ENCODE measurements around the gene NBEAL2.

Gene NBEAL2

DNA sequence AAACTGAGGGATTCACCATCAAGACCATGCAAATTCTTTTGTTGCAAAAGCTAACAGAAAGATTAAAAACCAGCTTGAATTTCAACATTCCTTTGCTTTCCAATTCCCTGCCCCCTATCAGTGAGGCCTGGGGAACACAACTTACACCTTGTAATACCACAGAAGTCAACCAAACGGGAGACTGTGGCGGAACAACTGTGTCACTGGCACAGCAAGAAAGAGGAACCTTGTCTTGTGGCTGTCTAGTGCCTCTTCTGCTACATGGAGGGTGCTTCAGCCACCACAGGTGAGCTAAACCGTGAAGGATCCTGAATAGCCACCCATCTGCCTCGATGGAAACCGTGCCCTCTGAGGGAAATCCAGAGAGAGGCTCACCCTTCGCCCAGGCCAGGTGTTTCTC, 14.3 kb upstream of the NBEAL2 start:
- DNase-seq, result no peak

GRCh38 chr3:46966811-46967210, 12.7 kb upstream of the NBEAL2 start:
- DNase-seq, result no peak

DNA sequence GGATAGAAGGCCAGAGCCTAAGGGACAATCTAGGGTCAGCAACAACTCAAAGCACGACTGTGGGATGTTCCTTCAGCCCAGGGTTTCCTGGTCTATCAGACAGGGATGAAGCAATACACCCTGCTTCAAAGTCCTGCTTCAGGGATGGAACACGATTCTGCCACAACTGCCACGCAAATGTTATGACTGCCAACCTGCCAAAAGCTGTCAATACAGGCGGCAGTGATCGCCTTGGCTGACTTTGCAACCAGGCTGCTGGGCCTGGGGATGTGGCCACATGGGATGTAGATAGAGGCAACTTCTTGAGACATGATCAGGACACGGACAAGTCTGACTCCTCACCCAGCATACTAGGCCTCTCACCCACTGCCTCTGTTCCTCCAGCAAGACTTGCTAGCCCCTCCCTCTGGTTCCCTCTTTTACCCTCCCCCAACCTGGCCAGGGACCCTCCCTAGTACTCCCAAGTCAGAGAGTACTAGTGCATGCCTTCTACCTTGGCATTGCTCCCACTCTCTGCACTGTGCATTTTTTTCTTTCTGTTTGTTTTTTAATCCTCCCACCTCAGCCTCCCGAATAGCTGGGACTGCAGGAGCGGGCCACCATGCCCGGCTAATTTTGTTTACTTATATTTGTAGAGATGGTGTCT, 10.6 kb upstream of the NBEAL2 start:
- DNase-seq, result no peak

DNA sequence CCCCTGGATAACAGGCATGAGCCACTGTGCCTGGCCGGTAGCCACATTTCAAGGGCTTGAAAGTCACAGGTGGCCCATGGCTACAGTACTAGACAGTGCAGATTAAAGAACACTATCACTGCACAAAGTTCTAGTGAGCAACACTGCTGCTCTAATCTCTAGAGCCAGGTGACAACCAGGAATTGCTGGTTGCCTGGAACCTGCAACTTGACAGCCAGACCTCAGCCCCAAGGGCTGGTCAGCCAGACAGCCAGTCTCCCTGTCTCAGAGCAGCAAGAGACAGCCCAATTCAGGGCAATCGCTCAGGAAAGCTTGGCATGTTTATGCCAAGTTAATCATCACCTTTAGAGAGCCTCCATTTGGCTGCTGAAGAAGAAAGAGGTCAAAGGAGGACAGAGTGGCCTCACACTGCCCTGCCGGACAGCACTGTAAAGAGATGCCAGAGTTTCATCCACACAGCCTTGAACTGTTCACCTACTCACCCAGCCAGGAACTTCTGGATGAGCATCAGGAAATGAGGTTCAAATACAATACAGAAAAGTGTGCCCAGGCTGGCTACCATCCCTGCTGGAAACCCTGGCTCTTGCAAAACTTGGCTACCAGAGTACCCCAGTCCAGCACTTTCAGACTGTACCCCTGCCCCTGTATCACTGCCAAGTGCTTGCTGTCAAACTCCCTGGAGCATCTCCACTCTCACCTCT, 8.9 kb upstream of the NBEAL2 start:
- no peak for DNase-seq

GRCh38 chr3:46971151-46971550, 8.3 kb upstream of the NBEAL2 start:
- no peak for DNase-seq

DNA sequence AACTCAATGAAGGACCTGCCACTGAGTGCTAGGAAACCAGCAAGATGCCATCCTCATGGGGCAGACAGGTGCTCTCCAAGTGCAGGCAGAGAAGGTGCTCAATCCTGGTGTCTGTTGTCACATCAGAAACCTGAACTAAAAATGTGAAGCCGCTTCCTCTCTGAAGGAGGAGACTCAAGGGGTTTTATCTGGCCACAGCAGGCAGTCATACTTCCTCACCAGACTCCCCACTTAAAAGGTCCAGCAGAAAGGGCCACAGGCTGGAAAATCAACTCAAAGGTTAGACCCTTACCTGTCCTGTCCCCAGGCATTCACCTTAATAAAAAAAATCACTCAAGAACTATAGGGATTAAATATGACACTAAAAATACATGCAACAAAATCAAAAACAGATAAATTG, 7.7 kb upstream of the NBEAL2 start:
- DNase-seq, result no peak

DNA sequence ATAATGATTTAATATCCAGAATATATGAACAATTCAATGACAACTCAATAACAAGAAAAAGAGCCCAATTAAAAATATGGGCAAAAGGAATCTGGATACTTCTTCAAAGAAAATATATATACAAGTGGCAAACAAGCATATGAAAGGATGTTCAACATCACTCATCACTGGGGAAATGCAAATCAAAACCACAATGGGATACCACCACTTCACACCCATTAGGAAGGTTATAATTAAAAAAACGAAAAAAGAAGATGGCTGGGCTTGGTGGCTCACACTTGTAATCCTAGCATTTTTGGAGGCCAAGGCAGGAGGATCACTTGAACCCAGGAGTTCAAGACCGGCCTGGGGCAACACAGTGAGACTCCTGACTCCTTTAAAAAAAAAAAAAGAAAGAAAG, 7.1 kb upstream of the NBEAL2 start:
- DNase-seq, result no peak

GRCh38 chr3:46974421-46975171, 4.9 kb upstream of the NBEAL2 start:
- no peak for DNase-seq

GRCh38 chr3:46976326-46977190, 2.9 kb upstream of the NBEAL2 start, which contains the start of gene CCDC12:
CCDC12 (minus strand) TSS chr3:46976745; CDS start chr3:46976732, 13 bp downstream.
- DNase-seq, result peak; percentile 95

- no peak for DNase-seq
Observed at GRCh38 chr3:46977811-46978195, 1.7 kb upstream of the NBEAL2 start.

DNA sequence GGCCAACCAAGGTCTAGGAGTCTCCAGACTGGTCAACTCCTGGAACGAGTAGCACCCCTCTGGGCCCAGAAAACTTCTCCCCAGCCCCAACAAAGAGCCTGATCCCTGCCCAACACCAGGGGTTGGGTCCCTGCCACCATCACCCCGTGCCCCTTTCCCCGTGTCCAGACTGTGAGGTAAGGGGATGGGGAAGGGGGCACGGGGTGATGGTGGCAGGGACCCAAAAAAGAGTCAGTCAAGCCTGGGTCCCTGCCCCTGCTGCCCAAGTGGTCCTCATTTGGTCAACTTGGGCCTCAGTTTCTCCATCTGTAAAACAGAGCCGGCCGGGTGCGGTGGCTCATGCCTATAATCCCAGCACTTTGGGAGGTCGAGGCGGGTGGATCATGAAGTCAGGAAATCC, 1.1 kb upstream of the NBEAL2 start:
- no peak for DNase-seq

GRCh38 chr3:46979958-46980497, 562 bp downstream of the NBEAL2 start:
- DNase-seq, result no peak

DNA sequence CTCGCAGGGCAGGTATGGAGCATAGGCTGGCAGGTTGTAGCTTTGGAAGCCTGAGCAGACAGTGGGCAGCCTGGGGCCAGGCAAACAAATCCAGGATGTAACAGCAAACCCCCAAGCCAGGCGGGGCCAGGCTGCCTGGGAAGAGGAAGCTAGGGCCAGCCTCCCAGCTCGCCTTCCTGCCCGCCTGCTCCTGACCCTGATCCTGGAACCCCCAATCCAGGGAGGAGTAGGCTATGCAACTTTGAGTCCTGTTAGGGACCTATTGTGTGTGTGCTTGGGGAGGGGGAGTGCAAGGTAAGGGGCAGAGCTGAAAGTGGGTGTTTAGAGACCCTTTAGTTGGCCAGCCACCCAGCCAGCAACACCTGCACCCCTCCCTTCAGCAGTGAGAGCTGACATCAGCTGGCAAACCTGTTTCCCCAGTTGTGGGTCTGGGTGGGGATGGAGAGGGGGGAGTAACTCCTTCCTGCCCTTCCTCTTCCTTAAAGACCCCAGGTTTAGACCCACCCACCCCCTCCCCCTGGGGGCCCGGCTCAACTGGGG, 2.5 kb downstream of the NBEAL2 start:
- no peak for DNase-seq

- no peak for DNase-seq
Observed at GRCh38 chr3:46982546-46982945, 3.1 kb downstream of the NBEAL2 start.

- no peak for DNase-seq
Observed at GRCh38 chr3:46984591-46985459, 5.4 kb downstream of the NBEAL2 start.

DNA sequence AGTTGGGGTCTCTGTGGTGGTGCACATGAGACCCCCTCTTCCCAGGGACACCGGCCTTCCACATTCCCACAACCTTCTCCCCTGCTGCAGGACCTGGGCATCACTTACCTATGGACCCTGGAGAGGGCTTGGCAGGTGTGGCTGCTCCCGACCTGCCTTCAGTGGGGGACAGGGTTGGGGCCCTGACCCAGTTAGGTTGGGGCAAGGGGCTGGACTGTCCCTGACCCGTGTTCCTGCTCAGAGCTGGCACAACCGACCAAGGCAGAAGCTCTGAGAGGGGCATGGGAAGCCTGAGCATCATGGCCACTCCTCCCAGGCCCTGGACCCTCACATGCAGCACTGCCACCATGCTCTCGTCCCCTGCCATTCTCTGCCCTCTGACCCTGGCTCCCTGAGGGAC, 6.1 kb downstream of the NBEAL2 start:
- no peak for DNase-seq

DNA sequence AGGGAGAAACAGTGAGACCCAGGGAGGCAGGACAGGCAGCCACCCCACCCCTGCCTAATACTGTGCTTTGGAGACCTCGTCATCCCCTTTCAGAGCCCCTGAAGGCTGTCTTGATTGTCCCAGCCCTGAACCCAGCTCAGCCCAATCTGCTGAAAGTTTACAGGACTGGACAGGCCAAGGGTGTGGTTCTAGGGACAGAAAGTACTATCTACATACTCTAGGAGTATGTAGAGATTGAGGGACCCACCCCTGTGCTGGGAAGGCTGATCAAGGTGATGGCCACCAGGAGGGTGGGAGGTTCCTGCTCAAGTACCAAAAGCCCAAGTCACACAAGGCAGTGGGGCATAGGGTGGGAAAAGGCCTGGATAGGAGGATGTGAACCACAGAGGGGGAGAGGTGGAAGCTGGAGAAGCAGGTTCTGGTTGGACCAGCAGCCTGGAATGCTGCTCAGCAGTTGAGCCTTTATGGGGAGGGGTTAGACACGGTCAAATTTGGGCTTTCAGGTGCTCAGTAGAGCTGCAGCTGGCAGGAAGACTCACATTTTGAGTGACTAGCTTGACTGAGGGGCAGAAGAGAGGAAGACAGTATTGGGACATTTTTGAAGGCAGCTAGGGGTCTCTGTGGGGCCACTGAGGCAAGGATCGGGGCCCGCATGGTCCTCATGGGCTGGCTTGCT, 6.7 kb downstream of the NBEAL2 start:
- DNase-seq, result no peak

DNA sequence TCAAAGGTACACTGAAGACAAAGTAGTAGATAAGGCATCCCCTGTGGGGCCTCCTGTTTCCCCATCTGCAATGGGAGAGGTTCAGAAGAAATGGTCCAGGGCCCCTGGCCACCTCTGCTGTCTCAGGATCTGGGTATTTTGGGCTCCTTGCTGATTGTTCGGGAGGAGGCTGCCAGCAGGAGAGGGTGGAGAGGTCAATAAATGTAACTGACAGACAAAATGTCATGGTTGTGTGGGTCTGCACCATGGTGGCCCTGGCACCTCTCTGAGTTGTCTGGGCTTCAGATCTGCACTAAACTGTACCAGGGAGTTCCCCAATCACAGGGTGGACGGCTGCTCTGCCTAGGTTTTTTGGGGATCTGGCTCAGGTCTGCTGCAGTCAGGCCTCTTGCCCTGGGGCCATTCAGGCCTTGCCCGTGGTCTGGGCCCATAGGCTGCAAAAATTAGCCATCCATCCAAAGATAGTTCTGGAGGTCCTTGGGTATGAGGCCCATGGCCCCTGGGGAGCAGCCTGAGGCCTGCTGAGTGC, 7.4 kb downstream of the NBEAL2 start:
- no peak for DNase-seq

DNA sequence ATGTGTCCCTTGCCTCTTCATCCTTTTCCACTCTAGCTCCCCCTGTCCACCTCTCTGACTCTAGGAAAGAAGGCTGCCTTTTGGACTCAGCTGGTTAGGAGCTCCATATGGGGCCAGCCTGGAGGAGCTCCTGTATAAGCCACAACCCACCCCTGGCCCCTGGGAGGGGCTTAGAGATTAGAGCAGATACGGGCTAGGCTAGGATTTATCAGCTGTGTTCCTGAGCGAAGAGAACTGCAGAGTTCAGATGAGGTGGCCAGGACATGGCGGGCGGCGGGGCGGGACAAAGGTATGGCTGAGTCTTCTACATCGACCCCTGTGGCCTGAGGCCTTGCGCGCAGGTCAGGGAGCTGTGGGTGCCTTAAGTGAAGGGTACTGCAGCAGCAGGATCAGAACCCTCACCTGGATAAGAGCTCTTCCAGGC, 7.9 kb downstream of the NBEAL2 start:
- no peak for DNase-seq

DNA sequence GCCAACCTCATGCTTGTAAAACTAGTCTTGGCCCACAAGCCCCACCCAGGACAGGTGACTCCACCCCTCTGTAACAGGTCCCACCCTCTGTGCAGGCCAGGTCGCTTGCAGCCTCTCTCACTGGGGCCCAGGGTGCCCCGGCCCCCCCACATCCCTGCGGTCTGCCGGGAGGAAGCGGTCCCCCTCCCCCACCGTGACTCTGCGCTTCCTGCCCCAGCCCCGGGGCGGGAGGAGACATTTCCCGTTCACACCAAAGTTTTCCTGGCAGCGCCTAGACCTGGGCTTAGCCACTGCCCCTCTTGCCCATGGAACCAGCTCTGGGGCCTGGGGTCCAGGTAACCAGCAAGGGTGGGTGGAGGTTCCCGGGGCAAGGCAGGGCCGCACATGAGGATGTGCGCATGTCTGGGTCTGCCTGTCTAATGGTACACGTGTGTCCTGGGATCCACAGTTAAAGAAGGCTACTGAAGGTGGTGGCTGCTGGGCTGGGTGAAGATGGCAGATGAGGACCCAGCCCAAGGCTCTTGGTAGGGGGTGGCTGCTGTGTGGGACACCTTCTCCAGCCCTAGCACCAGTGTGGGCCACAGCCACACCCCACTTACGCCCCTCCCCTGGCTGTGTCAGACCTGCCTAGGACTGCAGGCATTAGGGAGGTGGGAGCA, 8.4 kb downstream of the NBEAL2 start:
- no peak for DNase-seq
